Glutamatergic neuron (in vitro differentiated cells): ENCODE measurements around the gene SMARCD3. TPM values are rescaled to one million over a fixed set of nuclear protein-coding genes. Genes with fewer than 3 reads are reported as not detected.

ENCODE experiments used
- DNase-seq: peaks from one replicate; pipeline ENCODE4 v3.0.0; 2022
- H3K27ac Mint-ChIP-seq: one replicate; pipeline ENCODE4 v1.8.0; 2020; ENCODE audit warnings: mild to moderate bottlenecking, mixed read lengths, inconsistent platforms; ENCODE audit not compliant: unreplicated experiment
- H3K27me3 Mint-ChIP-seq: one replicate; pipeline ENCODE4 v1.8.0; 2020; ENCODE audit warnings: mild to moderate bottlenecking, moderate library complexity, mixed read lengths, inconsistent platforms; ENCODE audit not compliant: unreplicated experiment
- H3K36me3 Mint-ChIP-seq: one replicate; pipeline ENCODE4 v1.8.0; 2020; ENCODE audit warnings: mild to moderate bottlenecking, mixed read lengths, inconsistent platforms; ENCODE audit not compliant: unreplicated experiment
- H3K4me1 Mint-ChIP-seq: one replicate; pipeline ENCODE4 v1.8.0; 2020; ENCODE audit warnings: mild to moderate bottlenecking, low read depth, mixed read lengths, inconsistent platforms; ENCODE audit not compliant: unreplicated experiment
- H3K4me3 Mint-ChIP-seq: one replicate; pipeline ENCODE4 v1.8.0; 2020; ENCODE audit warnings: mild to moderate bottlenecking, mixed read lengths, inconsistent platforms; ENCODE audit not compliant: unreplicated experiment
- H3K9me3 Mint-ChIP-seq: one replicate; pipeline ENCODE4 v1.8.0; 2020; ENCODE audit warnings: mild to moderate bottlenecking, moderate library complexity, mixed read lengths, inconsistent platforms; ENCODE audit not compliant: unreplicated experiment
- CTCF ChIP-seq: fragments of 200-600 bp; sonication (generic); IDR thresholded peaks from one replicate; pipeline ENCODE4 v1.5.0; 2021; ENCODE audit not compliant: partially characterized antibody, unreplicated experiment
- total RNA-seq: library from RNA; stranded (reverse); fragmentation: NEBNext Ultra II Directional; extraction: Animal tissue kit (Norgen Biotek cat#: 25700); gene quantifications from one replicate; pipeline ENCODE4 v1.2.1, GENCODE V29; 2021; ENCODE audit not compliant: unreplicated experiment

SMARCD3 gene
- total RNA-seq, 1 donor from 2014 or later = 5.1 TPM

GRCh38 chr7:151243408-151244195, 4.9 kb downstream of the SMARCD3 start:
- Mint-ChIP-seq H3K4me1 (peaks cover 16% of the 10 kb centered on the region), H3K27ac (peak overlapping the region; percentile 48), H3K9me3 (peaks cover 1% of the 10 kb centered on the region), H3K4me3 (peak overlapping the region; percentile 64), H3K36me3 (no peaks in the 10 kb centered on the region), H3K27me3 (peaks cover 21% of the 10 kb centered on the region)
- TF ChIP-seq CTCF = no peak
- peak; percentile 44 for DNase-seq

GRCh38 chr7:151243045-151243349, 5.5 kb downstream of the SMARCD3 start:
- no peak for DNase-seq
- H3K27me3 Mint-ChIP-seq = peaks cover 19% of the 10 kb centered on the region
- H3K27ac Mint-ChIP-seq = peak overlapping the region; percentile 43
- no peaks in the 10 kb centered on the region for H3K36me3 Mint-ChIP-seq
- peaks cover 1% of the 10 kb centered on the region for H3K9me3 Mint-ChIP-seq
- H3K4me1 Mint-ChIP-seq = peaks cover 16% of the 10 kb centered on the region
- no peak overlapping the region for H3K4me3 Mint-ChIP-seq
- TF ChIP-seq CTCF = no peak

- peaks cover 14% of the 10 kb centered on the region for H3K4me1 Mint-ChIP-seq
- H3K9me3 Mint-ChIP-seq = peaks cover 1% of the 10 kb centered on the region
- H3K36me3 Mint-ChIP-seq = no peaks in the 10 kb centered on the region
- H3K27ac Mint-ChIP-seq = no peak overlapping the region
- H3K4me3 Mint-ChIP-seq = no peak overlapping the region
- DNase-seq = no peak
- peaks cover 13% of the 10 kb centered on the region for H3K27me3 Mint-ChIP-seq
- no peak for TF ChIP-seq CTCF
Observed at GRCh38 chr7:151242159-151243044, 6.1 kb downstream of the SMARCD3 start.

GRCh38 chr7:151241755-151242096, 6.8 kb downstream of the SMARCD3 start:
- no peak for TF ChIP-seq CTCF
- Mint-ChIP-seq H3K9me3 (peaks cover 4% of the 10 kb centered on the region), H3K36me3 (no peaks in the 10 kb centered on the region), H3K27me3 (peaks cover 10% of the 10 kb centered on the region), H3K4me3 (no peak overlapping the region), H3K4me1 (peaks cover 14% of the 10 kb centered on the region), H3K27ac (no peak overlapping the region)
- no peak for DNase-seq
